IPS DF 6.9 (cell line): Measurements from ENCODE around the gene BCDIN3D.

Experiments
- DNase-seq: peaks from one replicate; pipeline ENCODE4 v3.0.0-alpha.2; 2013; ENCODE audit warnings: low read depth, low spot score
- H3K27ac ChIP-seq: one replicate; pipeline ENCODE4 v1.5.1; 2013; ENCODE audit warnings: low read length, control low read depth
- H3K27me3 ChIP-seq: 2 replicates; pipeline ENCODE4 v1.6.1; 2013; ENCODE audit warnings: mild to moderate bottlenecking, low read length; ENCODE audit not compliant: control insufficient read depth, insufficient read depth
- H3K36me3 ChIP-seq: 2 replicates; pipeline ENCODE4 v1.6.1; 2013; ENCODE audit warnings: low read length; ENCODE audit not compliant: control insufficient read depth, insufficient read depth
- H3K4me1 ChIP-seq: 2 replicates; pipeline ENCODE4 v1.6.1; 2013; ENCODE audit warnings: low read length; ENCODE audit not compliant: control insufficient read depth, insufficient read depth
- H3K4me3 ChIP-seq: 2 replicates; pipeline ENCODE4 v1.5.1; 2013; ENCODE audit warnings: mild to moderate bottlenecking, low read length
- H3K9me3 ChIP-seq: 2 replicates; pipeline ENCODE4 v1.6.1; 2013; ENCODE audit warnings: low read length, inconsistent platforms; ENCODE audit not compliant: control insufficient read depth, insufficient read depth
- WGBS: extraction: QIAGEN DNeasy Blood & Tissue Kit; methylation state at CpG from one replicate; pipeline ENCODE4 v1.1.7; 2013; ENCODE audit warnings: mixed read lengths, missing lambda C conversion rate; ENCODE audit not compliant: insufficient read length, insufficient coverage; 5-methylcytosine and 5-hydroxymethylcytosine counted together

The BCDIN3D gene

DNA sequence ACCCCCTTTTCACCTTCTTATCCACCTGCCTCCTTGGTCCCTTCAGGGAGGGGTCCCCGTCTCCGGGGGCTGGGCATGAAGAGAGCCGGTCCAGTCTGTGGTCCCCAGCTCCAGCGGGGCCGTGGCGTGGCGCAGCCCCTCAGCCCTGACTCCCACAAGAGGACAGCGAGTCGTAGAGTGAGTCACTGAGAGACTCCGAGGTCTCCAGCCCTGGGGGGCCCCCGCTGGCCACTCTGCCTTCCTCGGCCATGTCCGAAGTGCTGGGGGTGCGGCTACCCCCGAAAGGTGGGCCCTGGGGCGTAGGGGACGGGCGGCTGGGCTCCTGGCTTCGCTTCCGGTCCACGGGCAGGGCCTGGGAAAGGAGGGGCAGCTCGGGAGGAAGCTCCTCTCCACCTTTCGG is 51.2 kb downstream of the BCDIN3D start:
- WGBS: no CpG with 5 or more reads among the region's 23 CpGs

DNA sequence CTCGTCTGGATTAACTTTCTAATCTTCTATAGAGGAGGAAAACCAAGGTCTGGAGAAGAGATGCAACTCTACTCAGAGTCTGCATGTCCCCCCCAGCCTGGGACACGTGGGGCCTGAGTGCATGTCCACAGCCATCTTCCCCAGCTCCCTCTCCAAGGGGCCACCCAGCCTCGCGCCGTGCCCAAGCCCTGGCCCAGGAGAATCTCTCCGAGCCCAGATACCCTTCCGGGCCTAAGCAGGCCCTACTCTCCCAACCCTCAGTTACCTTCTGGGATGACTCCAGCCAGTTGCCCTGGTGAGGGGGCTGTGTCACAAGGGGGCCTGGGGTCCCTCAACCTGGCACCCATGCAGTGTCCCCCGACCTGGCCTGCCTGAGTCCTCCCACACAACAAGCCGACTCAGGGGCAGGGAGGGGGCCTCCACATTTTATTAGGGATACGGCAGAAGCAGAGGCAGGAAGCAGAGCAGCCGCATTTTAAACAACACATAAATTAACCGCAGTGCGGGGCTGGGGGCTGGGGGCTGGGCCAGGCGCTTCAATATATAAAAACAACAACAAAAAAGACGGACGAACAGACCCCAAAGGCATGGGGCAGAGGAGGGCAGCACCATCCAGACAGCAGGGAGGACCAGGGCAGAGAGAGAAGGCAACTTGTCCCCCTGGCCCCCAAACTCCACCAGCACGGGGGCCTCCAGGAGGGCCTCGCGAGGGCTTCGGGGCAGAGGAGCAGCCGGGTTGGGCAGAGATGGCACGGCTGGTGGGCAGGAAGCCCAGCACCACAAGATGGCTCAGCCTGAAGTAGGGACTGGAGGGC is 52.0 kb downstream of the BCDIN3D start:
- Histone ChIP-seq H3K4me3 (no peak overlapping the region), H3K27ac (no peak overlapping the region), H3K36me3 (peaks cover 5% of the 10 kb centered on the region), H3K9me3 (no peaks in the 10 kb centered on the region), H3K27me3 (no peaks in the 10 kb centered on the region), H3K4me1 (peaks cover 3% of the 10 kb centered on the region; the same call in 1 of the 2 replicates)
- no peak for DNase-seq
- WGBS: no CpG with 5 or more reads among the region's 22 CpGs

More for the DNA sequence above, 51.2 kb downstream of the BCDIN3D start:
- Histone ChIP-seq H3K36me3 (peaks cover 5% of the 10 kb centered on the region), H3K4me3 (no peak overlapping the region), H3K27ac (no peak overlapping the region), H3K9me3 (no peaks in the 10 kb centered on the region), H3K4me1 (peaks cover 3% of the 10 kb centered on the region; the same call in 1 of the 2 replicates), H3K27me3 (no peaks in the 10 kb centered on the region)
- no peak for DNase-seq

DNA sequence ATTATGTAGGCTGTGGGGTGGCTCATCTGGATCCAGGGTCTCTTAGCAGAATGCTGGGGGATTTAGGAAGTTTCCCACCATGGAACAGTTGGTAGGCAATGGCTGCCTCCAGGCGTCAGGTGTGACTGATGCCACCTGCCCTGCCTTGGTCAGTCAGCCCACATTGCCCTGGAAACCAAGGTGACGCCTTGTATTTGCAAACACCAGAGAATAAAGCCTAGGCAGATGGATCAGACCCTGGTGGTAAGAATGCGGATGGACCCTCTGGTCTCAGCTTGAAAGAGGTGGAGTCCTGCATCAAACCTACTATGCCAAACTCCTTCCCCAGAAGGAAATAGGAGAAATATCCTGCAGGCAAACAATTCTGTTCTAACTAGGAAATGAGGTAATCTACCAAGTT is 52.9 kb downstream of the BCDIN3D start:
- DNase-seq: no peak
- peaks cover 5% of the 10 kb centered on the region for H3K36me3 ChIP-seq
- no peaks in the 10 kb centered on the region for H3K9me3 ChIP-seq
- H3K4me3 ChIP-seq: no peak overlapping the region
- no CpG with 5 or more reads among the region's 3 CpGs for WGBS
- no peak overlapping the region for H3K27ac ChIP-seq
- H3K27me3 ChIP-seq: no peaks in the 10 kb centered on the region
- peaks cover 3% of the 10 kb centered on the region; the same call in 1 of the 2 replicates for H3K4me1 ChIP-seq

DNA sequence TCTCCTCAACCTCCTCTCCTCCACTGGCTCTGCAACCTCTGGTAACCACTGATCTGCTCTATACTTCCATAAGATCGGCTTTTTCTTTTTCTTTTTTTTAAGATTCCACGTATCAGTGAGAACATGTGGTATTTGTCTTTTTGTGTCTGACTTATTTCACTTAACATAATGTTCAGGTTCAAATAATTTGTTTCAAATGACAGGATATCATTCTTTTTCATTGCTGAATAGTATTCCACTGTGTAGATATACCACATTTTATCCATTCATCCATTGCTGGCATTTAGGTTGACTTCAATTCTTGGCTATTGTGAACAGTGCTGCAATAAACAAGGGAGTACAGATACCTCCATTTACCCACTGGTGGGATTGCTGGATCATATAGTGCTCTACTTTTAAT is 55.2 kb downstream of the BCDIN3D start:
- no peaks in the 10 kb centered on the region for H3K27me3 ChIP-seq
- H3K27ac ChIP-seq: no peak overlapping the region
- peaks cover 3% of the 10 kb centered on the region; the same call in 1 of the 2 replicates for H3K4me1 ChIP-seq
- no CpG with 5 or more reads among the region's 2 CpGs for WGBS
- H3K4me3 ChIP-seq: no peak overlapping the region
- no peak for DNase-seq
- peaks cover 3% of the 10 kb centered on the region; the same call in 1 of the 2 replicates for H3K36me3 ChIP-seq
- no peaks in the 10 kb centered on the region for H3K9me3 ChIP-seq
